CD4-positive, alpha-beta T cell treated with Interleukin-6 at 100 ng/mL for 8 hours (primary cell): Measurements from ENCODE around the gene CELSR2.

Experiments used
- DNase-seq: peaks from one replicate; pipeline ENCODE4 v3.0.0-alpha.2; 2020; ENCODE audit warnings: mixed read lengths, low spot score

The CELSR2 gene

GRCh38 chr1:109265016-109265415, 15.7 kb downstream of the CELSR2 start:
- DNase-seq: no peak

- no peak for DNase-seq
These were observed 16.5 kb downstream of the CELSR2 start for GRCh38 chr1:109265741-109266330.

- no peak for DNase-seq
These were observed 17.6 kb downstream of the CELSR2 start for GRCh38 chr1:109266965-109267364.

- DNase-seq: no peak
These were observed 18.5 kb downstream of the CELSR2 start for GRCh38 chr1:109267743-109268300.

GRCh38 chr1:109268431-109269211, 19.3 kb downstream of the CELSR2 start:
- no peak for DNase-seq

GRCh38 chr1:109269212-109269980, 20.1 kb downstream of the CELSR2 start:
- no peak for DNase-seq

GRCh38 chr1:109269981-109270622, 20.8 kb downstream of the CELSR2 start:
- no peak for DNase-seq

GRCh38 chr1:109270623-109271317, 21.4 kb downstream of the CELSR2 start:
- DNase-seq: no peak

GRCh38 chr1:109271458-109271857, 22.1 kb downstream of the CELSR2 start:
- DNase-seq: no peak

- DNase-seq: no peak
These were observed 22.9 kb downstream of the CELSR2 start for GRCh38 chr1:109272021-109272799.

- DNase-seq: no peak
These were observed 23.6 kb downstream of the CELSR2 start for GRCh38 chr1:109272831-109273547.

GRCh38 chr1:109273570-109274288, 24.4 kb downstream of the CELSR2 start:
- no peak for DNase-seq

GRCh38 chr1:109274533-109275476, 25.5 kb downstream of the CELSR2 start:
- DNase-seq: no peak

GRCh38 chr1:109275706-109276345, 26.5 kb downstream of the CELSR2 start:
- DNase-seq: no peak

- peak; percentile 52 for DNase-seq
These were observed 28.3 kb downstream of the CELSR2 start for GRCh38 chr1:109277434-109278204.

GRCh38 chr1:109279615-109280278, 30.4 kb downstream of the CELSR2 start:
- no peak for DNase-seq
